RWPE1 (cell line): ENCODE results near the gene TPH2.

Source experiments
- CTCF ChIA-PET: fragments of 350-600 bp; sonication (Branson Sonifier 250); formaldehyde crosslinking; extraction: SDS; loops from one replicate; lab custom pipeline; 2021; lab: Yijun Ruan, JAX
- POLR2A ChIA-PET: fragments of 400-600 bp; formaldehyde crosslinking; extraction: SDS; loops from one replicate; lab custom pipeline; 2020; ENCODE audit warnings: antibody characterized with exemption; ENCODE audit not compliant: low non-redundant PET; lab: Yijun Ruan, JAX
- DNase-seq: peaks from one replicate; pipeline ENCODE4 v3.0.0; 2012; ENCODE audit warnings: low spot score
- H3K27ac ChIP-seq: fragments of 450-650 bp; 2 replicates; pipeline ENCODE4 v1.5.1; 2017
- TF ChIP-seq, protein P1 (sequence below): fragments of 450-650 bp; conservative IDR thresholded peaks from 2 replicates; pipeline ENCODE4 v1.5.1; 2017; ENCODE audit warnings: low read depth, mild to moderate bottlenecking

The TPH2 gene

DNA sequence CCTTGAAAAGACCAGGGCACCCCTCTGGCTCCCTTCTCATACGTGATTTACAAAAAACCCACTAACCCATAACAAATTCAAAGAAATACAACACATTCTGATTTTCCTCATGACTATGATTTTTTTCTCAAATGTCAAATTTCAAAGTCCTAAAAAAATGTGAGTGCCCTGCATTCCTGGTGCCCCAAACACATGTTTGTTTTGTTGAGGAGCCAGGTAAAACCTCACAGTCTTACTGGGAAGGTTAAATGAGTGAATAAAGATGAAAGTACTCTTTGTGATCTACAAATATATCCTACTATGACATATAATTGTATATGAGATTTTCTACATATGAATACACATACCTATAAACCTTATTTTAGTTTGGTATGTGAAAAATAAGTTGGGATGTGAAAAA lies 30.7 kb downstream of the TPH2 start:
- CTCF ChIA-PET: no interaction called here
- POLR2A ChIA-PET: no interaction called here
- no peak for DNase-seq
- TF ChIP-seq, protein P1, sequence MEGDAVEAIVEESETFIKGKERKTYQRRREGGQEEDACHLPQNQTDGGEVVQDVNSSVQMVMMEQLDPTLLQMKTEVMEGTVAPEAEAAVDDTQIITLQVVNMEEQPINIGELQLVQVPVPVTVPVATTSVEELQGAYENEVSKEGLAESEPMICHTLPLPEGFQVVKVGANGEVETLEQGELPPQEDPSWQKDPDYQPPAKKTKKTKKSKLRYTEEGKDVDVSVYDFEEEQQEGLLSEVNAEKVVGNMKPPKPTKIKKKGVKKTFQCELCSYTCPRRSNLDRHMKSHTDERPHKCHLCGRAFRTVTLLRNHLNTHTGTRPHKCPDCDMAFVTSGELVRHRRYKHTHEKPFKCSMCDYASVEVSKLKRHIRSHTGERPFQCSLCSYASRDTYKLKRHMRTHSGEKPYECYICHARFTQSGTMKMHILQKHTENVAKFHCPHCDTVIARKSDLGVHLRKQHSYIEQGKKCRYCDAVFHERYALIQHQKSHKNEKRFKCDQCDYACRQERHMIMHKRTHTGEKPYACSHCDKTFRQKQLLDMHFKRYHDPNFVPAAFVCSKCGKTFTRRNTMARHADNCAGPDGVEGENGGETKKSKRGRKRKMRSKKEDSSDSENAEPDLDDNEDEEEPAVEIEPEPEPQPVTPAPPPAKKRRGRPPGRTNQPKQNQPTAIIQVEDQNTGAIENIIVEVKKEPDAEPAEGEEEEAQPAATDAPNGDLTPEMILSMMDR: no peak
- H3K27ac ChIP-seq: no peak overlapping the region

DNA sequence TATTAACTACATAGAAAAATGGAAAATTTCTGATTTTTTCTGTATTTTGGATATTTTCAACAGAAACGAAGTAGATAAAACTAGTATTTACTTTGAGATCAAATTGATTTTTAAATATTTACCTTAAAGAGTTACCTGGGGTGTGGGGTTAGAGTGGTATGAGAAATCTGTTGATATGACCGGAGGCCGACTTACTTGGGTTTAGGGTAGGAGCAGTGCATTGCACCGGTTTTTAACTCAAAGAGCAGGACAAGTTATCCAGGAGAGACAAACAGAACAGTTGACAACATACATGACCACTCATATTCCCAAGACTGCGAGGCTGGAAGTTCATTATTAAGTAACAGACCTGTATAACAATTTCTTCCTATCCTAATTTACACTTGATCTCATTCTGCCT lies 31.4 kb downstream of the TPH2 start:
- POLR2A ChIA-PET: no interaction called here

DNA sequence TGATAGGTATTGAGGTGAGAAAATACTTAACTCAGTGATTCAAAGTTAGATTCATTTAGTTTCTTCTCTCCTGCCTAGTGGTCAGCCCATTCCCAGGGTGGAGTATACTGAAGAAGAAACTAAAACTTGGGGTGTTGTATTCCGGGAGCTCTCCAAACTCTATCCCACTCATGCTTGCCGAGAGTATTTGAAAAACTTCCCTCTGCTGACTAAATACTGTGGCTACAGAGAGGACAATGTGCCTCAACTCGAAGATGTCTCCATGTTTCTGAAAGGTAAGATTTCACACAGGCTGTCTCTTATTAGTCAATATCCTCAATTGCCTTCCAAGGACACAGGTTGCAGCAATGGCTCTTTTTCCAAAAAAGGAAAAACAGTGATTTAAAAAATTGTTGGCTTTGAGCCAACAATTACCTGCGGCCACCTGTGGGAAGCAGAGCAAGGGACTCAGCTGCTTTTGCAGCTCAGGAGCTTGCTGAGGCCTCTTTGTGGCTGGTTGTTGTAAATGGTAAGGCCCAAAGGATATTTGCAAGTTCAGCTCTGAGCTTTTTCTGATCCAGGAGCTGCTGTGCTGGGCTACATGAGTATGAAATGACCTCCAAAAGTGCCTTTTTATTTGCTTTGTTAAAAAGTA lies 33.9 kb downstream of the TPH2 start:
- TF ChIP-seq, protein P1: no peak
- CTCF ChIA-PET: no interaction called here
- POLR2A ChIA-PET: no interaction called here
- no peak overlapping the region for H3K27ac ChIP-seq
- no peak for DNase-seq

More for the DNA sequence above, 31.4 kb downstream of the TPH2 start:
- H3K27ac ChIP-seq: no peak overlapping the region
- DNase-seq: no peak
- CTCF ChIA-PET: no interaction called here
- TF ChIP-seq, protein P1: no peak

DNA sequence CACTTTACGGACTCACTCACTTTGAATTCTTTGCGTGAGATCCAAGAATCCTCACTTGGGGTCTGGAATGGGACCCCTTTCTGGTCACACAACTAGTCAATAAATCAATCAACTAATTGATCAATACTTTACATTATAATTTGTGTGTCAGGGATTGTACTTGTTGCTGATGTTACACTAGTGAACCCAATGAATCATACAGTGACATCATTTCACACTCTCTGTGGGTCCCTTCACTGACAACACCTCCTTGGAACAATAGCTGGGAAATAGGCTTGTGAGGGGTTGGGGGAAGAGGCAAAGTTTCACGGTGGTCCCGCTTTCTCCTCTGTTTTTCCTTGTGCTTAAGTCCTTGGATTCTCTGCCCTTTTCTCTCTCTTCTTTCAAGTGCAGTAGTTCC lies 35.0 kb downstream of the TPH2 start:
- ChIA-PET POLR2A (no interaction called here), CTCF (interaction anchor here (0.7 kb wide), 1 partner anchor 23 kb away, joined by 4 read pairs; no protein-coding TSS in a partner anchor)
- no peak overlapping the region for H3K27ac ChIP-seq
- TF ChIP-seq, protein P1: no peak
- no peak for DNase-seq

DNA sequence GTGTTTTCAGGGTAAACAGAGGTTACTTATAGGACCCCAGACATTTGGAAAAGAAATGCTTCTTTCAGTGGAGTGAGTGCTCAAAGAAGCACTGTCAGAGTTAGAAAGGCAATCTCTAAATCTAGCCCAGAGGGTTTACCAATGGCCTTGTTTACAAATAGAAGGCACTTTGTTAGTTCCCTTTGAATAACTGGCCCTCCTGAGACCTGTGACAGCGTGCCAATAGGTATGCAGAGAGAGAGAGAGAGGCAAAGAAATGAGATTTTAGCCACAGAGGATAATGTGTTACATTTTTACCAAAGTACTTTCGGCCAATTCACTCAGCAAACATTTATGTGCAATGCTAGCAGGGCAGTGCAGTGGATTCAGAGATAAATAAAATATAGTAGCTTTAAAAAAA lies 41.9 kb downstream of the TPH2 start:
- DNase-seq: no peak
- H3K27ac ChIP-seq: no peak overlapping the region
- POLR2A ChIA-PET: no interaction called here
- CTCF ChIA-PET: no interaction called here
- TF ChIP-seq, protein P1: no peak

DNA sequence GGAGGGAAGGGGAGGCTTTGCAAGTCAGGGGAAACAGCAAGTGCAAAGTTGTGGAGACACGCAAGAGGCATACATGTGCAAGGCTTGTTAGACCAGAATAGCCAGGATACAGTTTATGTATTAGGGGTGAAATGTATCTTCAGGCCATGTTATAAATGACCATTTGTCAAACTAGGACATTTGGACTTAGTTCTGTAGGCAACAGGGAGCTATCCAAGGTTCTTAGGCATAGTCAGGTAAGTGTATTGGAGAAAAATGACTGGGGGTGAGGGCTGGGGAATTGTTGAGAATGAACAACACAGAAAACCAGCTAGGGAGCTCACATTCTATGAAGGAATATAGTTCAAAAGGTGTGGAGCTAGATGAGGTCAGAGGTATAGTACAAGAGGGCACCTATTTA lies 42.5 kb downstream of the TPH2 start:
- no peak for DNase-seq
- no peak overlapping the region for H3K27ac ChIP-seq
- POLR2A ChIA-PET: no interaction called here
- CTCF ChIA-PET: no interaction called here
- TF ChIP-seq, protein P1: no peak
